ENCODE data around the gene RERE.

Gene RERE

GRCh38 chr1:8662380-8663072, 154.9 kb downstream of the RERE start:
- Histone ChIP-seq H3K79me2 (ENCODE audit: insufficient read depth, low read length) (peaks cover 28% of the 10 kb centered on the region), H3K9ac (ENCODE audit: low read depth, low read length) (no peak overlapping the region), H3K4me3 (ENCODE audit: low read depth in 1 of 2, low read length in 2 of 2) (no peak overlapping the region), H3K36me3 (ENCODE audit: insufficient read depth, low read length) (no peaks in the 10 kb centered on the region), H4K20me1 (ENCODE audit: insufficient read depth, low read length) (peaks cover 38% of the 10 kb centered on the region; the same call in 1 of the 2 replicates), H3K4me2 (ENCODE audit: insufficient read depth, low read length) (no peak overlapping the region), H3K27ac (ENCODE audit: low read length) (no peak overlapping the region), H3K4me1 (ENCODE audit: insufficient read depth, low read length) (peaks cover 15% of the 10 kb centered on the region), H3K27me3 (ENCODE audit: insufficient read depth, low read length, poor library complexity) (no peaks in the 10 kb centered on the region), H2AFZ (ENCODE audit: low read depth, low read length) (no peak overlapping the region), H3K9me3 (ENCODE audit: insufficient read depth, low read length, severe bottlenecking) (no peaks in the 10 kb centered on the region)
- ATAC-seq (ENCODE audit: insufficient read depth, low read depth) (peak; percentile 50; the same call in 2 of the 3 replicates), DNase-seq (no peak)
- TF ChIP-seq CTCF (IDR thresholded peaks at IDR 0.05; ENCODE audit: borderline replicate concordance, extremely low read depth, low read length, poor library complexity, severe bottlenecking): no peak
- TF ChIP-seq EZH2 (IDR thresholded peaks at IDR 0.05; ENCODE audit: borderline replicate concordance, low read depth, low read length, severe bottlenecking): no peak

- H3K9me3 ChIP-seq (ENCODE audit: insufficient read depth, low read length, severe bottlenecking): no peaks in the 10 kb centered on the region
- TF ChIP-seq CTCF (IDR thresholded peaks at IDR 0.05; ENCODE audit: borderline replicate concordance, extremely low read depth, low read length, poor library complexity, severe bottlenecking) (no peak), EZH2 (IDR thresholded peaks at IDR 0.05; ENCODE audit: borderline replicate concordance, low read depth, low read length, severe bottlenecking) (no peak)
- H3K36me3 ChIP-seq (ENCODE audit: insufficient read depth, low read length): no peaks in the 10 kb centered on the region
- H3K79me2 ChIP-seq (ENCODE audit: insufficient read depth, low read length): peaks cover 28% of the 10 kb centered on the region
- no peak for DNase-seq
- H3K27ac ChIP-seq (ENCODE audit: low read length): no peak overlapping the region
- H3K4me3 ChIP-seq (ENCODE audit: low read depth in 1 of 2, low read length in 2 of 2): no peak overlapping the region
- ATAC-seq (ENCODE audit: insufficient read depth, low read depth): no peak
- no peak overlapping the region for H3K4me2 ChIP-seq (ENCODE audit: insufficient read depth, low read length)
- H4K20me1 ChIP-seq (ENCODE audit: insufficient read depth, low read length): peaks cover 38% of the 10 kb centered on the region; the same call in 1 of the 2 replicates
- peaks cover 15% of the 10 kb centered on the region for H3K4me1 ChIP-seq (ENCODE audit: insufficient read depth, low read length)
- no peaks in the 10 kb centered on the region for H3K27me3 ChIP-seq (ENCODE audit: insufficient read depth, low read length, poor library complexity)
- no peak overlapping the region for H2AFZ ChIP-seq (ENCODE audit: low read depth, low read length)
- no peak overlapping the region for H3K9ac ChIP-seq (ENCODE audit: low read depth, low read length)
These were observed 156.0 kb downstream of the RERE start for GRCh38 chr1:8661185-8662110.

- Histone ChIP-seq H4K20me1 (ENCODE audit: insufficient read depth, low read length) (peaks cover 28% of the 10 kb centered on the region; the same call in 1 of the 2 replicates), H3K27ac (ENCODE audit: low read length) (no peak overlapping the region), H3K79me2 (ENCODE audit: insufficient read depth, low read length) (peaks cover 22% of the 10 kb centered on the region), H3K4me1 (ENCODE audit: insufficient read depth, low read length) (peaks cover 15% of the 10 kb centered on the region), H3K27me3 (ENCODE audit: insufficient read depth, low read length, poor library complexity) (no peaks in the 10 kb centered on the region), H3K36me3 (ENCODE audit: insufficient read depth, low read length) (peaks cover 7% of the 10 kb centered on the region; the same call in 1 of the 2 replicates), H3K9me3 (ENCODE audit: insufficient read depth, low read length, severe bottlenecking) (no peaks in the 10 kb centered on the region), H3K4me3 (ENCODE audit: low read depth in 1 of 2, low read length in 2 of 2) (no peak overlapping the region), H2AFZ (ENCODE audit: low read depth, low read length) (no peak overlapping the region), H3K4me2 (ENCODE audit: insufficient read depth, low read length) (no peak overlapping the region), H3K9ac (ENCODE audit: low read depth, low read length) (no peak overlapping the region)
- TF ChIP-seq CTCF (IDR thresholded peaks at IDR 0.05; ENCODE audit: borderline replicate concordance, extremely low read depth, low read length, poor library complexity, severe bottlenecking): no peak
- no peak for TF ChIP-seq EZH2 (IDR thresholded peaks at IDR 0.05; ENCODE audit: borderline replicate concordance, low read depth, low read length, severe bottlenecking)
- DNase-seq (no peak), ATAC-seq (ENCODE audit: insufficient read depth, low read depth) (no peak)
These were observed 157.0 kb downstream of the RERE start for GRCh38 chr1:8660411-8660828.
